OCI-LY7 (cell line): ENCODE data around the gene BBC3.

ENCODE experiments used
- CTCF ChIP-seq: fragments of 200-600 bp; sonication (generic); conservative IDR thresholded peaks from 2 replicates; pipeline ENCODE4 v1.5.1; 2014; ENCODE audit warnings: mild to moderate bottlenecking, antibody characterized with exemption, low read length, moderate library complexity, mixed read lengths
- EZH2phosphoT487 ChIP-seq: fragments of 200-600 bp; sonication (generic); IDR thresholded peaks from 2 replicates; pipeline ENCODE4 v1.6.1; 2018; ENCODE audit warnings: low read depth, borderline replicate concordance, mild to moderate bottlenecking, mixed run types, antibody characterized with exemption, low read length, moderate library complexity, mixed read lengths

- TF ChIP-seq CTCF, result no peak
- no peak for TF ChIP-seq EZH2phosphoT487
Observed at GRCh38 chr19:47203254-47203653, 27.7 kb downstream of the BBC3 start.
